SK-MEL-5 (cell line): Measurements from ENCODE around the gene DCN. TPM values are rescaled to one million over a fixed set of nuclear protein-coding genes. Genes with fewer than 3 reads are reported as not detected.

ENCODE experiments used
- DNase-seq: peaks from one replicate; pipeline ENCODE4 v3.0.0-alpha.2; 2016; ENCODE audit warnings: low read depth, low spot score
- in situ Hi-C: cut with HindIII; loops from 2 replicates; pipeline ENCODE4 v1.10.0; 2016; ENCODE audit warnings: low sequenced_read_pairs, high pct_unique_total_duplicates, low pct_unique_long_range_greater_than_20kb
- total RNA-seq: library from RNA; depleted of rRNA; stranded (reverse); fragments of >200 nt; shearing (Covaris generic); gene quantifications from 2 replicates; pipeline ENCODE4 v1.2.3, GENCODE V29; 2014

DCN gene
- total RNA-seq, 1 experiment from 2014 or later = 40.0 TPM

- in situ Hi-C loops = no loop called here
- no peak for DNase-seq
These were observed 11.9 kb upstream of the DCN start for GRCh38 chr12:91194500-91194899.

GRCh38 chr12:91191513-91192111 lies 9.0 kb upstream of the DCN start:
- DNase-seq = no peak
- in situ Hi-C loops = no loop called here

DNA sequence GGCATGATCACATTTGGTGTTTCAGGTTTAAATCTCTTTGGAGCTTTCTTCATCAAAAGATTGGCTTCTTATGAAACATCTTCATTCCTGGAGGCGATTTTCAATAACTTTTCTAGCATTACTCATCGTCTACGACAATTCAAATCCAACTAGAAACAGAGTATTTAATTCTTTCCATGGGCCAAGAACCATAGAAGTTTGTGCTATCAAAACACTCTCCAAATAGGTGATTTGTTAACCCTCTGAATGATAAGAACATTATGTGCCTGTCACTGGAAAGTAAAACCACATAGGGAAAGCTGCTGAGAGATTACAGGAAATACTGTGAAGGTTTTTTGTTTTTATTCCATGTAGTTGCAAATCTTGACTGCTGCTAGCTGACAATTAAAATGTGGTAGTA lies 6.9 kb upstream of the DCN start:
- DNase-seq = peak; percentile 60
- in situ Hi-C loops = no loop called here

GRCh38 chr12:91188778-91189177 lies 6.2 kb upstream of the DCN start:
- no peak for DNase-seq
- in situ Hi-C loops = no loop called here

GRCh38 chr12:91186156-91186555 lies 3.5 kb upstream of the DCN start:
- in situ Hi-C loops = no loop called here
- no peak for DNase-seq

GRCh38 chr12:91185421-91185820 lies 2.8 kb upstream of the DCN start:
- no peak for DNase-seq
- in situ Hi-C loops = no loop called here

- no peak for DNase-seq
- in situ Hi-C loops = no loop called here
These were observed 934 bp upstream of the DCN start for GRCh38 chr12:91183551-91183950.

DNA sequence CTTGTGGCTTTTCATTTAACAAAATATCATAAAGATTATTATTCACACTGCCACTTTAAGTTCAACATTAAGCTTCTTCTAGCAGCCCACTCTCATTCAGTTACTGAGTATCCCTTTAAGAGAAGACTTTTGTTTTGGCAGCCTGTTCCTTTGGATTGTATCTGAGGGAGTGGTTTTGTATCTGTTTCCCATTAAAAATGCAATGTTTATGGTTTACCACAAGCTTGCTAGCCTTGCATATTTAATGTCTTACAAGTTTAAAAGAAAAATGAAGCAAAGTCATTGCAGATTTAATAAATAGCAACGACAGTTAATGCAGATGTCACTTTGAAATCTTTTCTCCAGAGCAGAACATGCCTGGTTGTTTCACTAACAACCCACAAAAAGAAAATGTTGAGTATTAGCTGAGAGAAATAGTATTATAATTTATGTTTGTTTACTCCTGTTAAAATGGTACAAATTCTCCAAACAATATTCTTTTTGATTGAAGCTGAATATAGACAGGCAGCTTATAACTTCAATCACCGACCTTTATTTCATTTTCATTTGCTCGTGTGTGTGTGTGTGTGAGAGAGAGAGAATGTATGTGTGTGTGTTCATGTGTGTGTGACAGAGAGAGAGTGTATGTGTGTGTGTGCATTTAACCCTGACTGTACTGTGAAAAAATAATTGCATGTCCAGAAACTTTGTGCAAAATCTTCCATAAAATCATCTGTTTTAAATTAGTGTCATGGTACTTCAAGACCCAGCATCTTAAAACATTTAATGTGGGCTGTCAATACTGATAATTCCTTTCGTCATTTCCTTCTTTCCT lies 1.8 kb downstream of the DCN start:
- in situ Hi-C loops = no loop called here

DNA sequence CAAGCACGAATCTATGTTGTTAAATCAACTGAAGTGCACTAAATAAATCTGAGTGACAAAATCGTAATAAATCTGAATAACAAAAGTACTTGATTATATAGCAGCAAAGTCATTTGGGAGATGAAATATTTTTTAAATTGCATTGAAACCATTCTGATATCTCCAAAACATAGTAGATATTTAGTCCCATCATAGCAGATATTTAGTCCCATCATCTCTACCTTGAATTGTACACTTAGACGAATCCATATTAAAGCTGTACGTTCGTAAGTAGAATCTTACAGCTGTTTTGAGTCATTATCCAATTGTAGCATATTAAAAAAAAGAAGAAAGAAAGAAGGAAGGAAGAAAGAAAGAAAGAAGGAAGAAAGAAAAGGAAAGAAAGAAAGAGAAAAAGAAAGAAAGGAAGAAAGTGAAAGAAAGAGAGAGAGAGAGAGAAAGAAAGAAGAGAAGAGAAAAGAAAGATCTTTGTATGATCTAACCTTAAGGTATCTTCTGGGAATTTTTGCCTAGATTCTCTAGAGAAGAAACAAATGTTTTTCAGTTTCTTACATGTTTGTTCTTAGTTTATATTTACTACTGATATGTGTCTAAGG lies 2.6 kb downstream of the DCN start:
- no peak for DNase-seq
- in situ Hi-C loops = no loop called here

More for the DNA sequence above, 1.8 kb downstream of the DCN start:
- DNase-seq = peak; percentile 66

DNA sequence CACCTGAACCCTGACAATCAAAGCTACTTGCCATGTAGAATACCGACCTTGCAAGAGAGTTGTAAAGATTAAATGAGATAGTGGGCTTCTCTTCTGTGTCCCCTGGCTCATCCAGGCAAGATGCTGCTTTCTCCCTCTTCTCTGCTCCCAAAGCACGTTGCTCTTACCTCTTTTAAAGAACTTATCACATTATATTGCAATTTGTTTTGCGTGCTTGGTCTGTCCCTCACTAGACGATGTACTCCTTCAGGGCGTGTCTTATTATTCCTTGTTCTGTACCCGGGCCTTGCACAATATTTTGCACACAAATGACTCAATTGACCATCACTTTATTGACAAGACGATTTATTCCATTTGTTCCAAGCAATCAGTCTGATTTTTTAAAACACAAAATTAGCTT lies 3.3 kb downstream of the DCN start:
- in situ Hi-C loops = no loop called here
- DNase-seq = no peak

DNA sequence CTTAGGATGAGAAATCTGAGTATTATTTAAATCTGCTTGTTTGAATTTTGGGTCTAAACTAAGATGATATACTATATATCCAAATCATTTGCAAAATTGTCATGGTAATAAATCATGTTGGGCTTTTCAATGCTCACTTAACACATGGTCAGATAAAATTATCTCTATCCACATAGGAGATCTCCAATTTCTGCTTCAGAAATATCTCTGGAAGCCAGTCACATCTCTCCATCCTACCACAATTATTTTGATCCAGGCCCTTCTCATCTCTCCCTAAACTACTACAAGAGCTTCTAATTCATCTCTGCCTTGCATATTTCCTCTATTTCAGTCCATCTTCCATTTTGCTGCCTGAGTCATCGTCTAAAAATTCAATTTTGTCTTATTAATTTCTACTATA lies 3.8 kb downstream of the DCN start:
- in situ Hi-C loops = no loop called here
- no peak for DNase-seq

- peak; percentile 77 for DNase-seq
- in situ Hi-C loops = no loop called here
These were observed 4.5 kb downstream of the DCN start for GRCh38 chr12:91178139-91178561.

DNA sequence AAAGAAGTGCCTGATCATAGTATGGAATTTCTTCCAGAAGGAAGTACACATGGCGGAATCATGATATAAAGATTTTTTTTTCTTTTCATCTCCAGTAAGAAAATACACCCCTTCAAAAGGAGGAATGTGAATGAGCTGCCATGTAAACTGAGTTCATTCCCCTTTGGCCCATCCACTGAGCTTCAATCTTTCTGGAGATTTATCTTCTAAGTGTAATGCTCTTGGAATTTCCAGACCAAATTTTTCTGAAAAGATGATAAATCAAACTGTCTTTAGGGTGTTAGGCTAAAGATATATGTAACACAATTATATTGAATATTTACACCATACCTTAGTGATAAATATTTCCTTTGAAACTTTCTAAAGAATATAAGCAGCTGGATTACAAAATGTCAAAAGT lies 5.2 kb downstream of the DCN start:
- DNase-seq = no peak
- in situ Hi-C loops = no loop called here

DNA sequence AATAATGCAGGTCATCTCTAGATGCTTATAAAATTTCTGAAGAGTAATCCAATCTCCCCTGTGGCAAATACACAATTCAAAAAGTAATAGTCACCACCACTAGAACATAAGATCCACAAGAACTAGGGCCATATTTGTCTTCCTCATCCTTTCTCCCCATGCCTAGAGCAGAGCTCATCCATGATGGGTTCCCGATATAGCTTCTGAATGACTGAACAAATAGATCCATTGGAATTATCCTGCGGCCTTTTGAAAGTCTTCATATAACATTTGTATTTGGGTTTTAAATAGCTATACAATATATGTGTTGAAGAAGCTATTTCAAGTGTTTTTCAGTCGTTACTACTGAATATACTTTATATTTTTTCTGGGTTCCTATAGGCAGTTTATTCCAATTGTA lies 5.7 kb downstream of the DCN start:
- in situ Hi-C loops = no loop called here
- no peak for DNase-seq

DNA sequence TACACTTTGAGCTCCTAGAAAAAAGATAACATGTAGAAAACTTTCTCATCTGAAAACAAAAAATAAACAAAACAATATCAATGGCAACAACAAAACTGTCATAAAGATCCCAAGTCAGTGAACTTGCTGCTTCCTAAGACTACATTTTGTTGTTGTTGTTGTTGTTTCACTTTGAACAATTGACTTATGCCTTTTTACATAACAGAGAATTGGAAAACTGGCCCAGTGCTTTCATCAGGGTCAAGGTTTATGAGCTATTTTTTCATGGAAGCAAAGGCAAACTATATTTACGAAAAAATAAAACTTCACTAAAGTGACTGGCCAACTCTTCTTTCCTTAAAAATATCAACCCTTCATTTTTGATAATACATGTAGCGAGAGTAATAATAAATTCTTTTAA lies 6.3 kb downstream of the DCN start:
- in situ Hi-C loops = no loop called here
- no peak for DNase-seq

- no peak for DNase-seq
- in situ Hi-C loops = no loop called here
These were observed 9.5 kb downstream of the DCN start for GRCh38 chr12:91173124-91173523.

DNA sequence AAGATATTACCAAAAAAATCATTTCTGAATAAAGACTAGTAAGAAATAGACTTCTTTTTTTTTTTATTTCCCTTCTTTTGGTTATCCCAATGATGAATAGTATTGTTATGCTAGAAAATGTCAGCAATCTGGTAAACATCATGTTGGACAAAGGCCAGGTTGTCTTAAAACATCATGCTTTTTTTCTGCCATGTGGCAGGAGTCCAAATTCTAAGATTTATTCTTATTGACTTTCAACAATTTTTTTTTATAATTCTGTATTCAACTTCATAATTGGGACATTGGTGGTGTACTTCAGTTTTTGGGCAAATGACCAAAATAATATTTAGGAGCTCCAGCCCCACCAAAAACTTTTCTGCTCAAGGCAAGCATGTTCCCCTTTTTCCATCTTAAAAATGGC lies 10.5 kb downstream of the DCN start:
- in situ Hi-C loops = no loop called here
- no peak for DNase-seq

- in situ Hi-C loops = no loop called here
- no peak for DNase-seq
These were observed 11.1 kb downstream of the DCN start for GRCh38 chr12:91171476-91171875.

DNA sequence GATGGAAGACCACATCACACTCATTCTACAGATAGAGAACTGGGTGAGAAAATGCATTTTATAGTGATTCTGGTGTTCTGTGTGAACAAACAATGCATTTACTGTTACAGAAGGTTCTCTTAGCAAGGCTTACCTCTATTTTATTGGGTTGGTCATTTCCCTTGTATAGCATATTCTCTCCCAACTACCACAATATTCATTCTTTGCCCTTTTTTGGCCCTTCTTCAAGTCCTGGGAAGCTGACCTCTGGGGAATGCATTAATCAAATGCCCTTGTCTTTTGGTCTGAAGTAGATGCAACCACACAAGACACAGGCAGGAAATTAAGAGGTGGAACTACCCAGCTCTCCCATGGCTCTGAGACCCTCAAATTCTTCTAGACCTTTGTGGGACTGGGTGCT lies 19.5 kb downstream of the DCN start:
- DNase-seq = peak; percentile 66
- in situ Hi-C loops = no loop called here
